DMS 273 (cell line): ENCODE data around the gene SPACA7.
"Not testable (repeated sequence)": the region's sequence is repeated elsewhere in the genome, so short reads cannot be mapped to it uniquely, and the experiment has no call there.

ENCODE experiments used
- DNase-seq: peaks from one replicate; lab custom pipeline; 2025; ENCODE audit not compliant: unreplicated experiment; lab: John Stamatoyannopoulos, UW

SPACA7 gene

DNA sequence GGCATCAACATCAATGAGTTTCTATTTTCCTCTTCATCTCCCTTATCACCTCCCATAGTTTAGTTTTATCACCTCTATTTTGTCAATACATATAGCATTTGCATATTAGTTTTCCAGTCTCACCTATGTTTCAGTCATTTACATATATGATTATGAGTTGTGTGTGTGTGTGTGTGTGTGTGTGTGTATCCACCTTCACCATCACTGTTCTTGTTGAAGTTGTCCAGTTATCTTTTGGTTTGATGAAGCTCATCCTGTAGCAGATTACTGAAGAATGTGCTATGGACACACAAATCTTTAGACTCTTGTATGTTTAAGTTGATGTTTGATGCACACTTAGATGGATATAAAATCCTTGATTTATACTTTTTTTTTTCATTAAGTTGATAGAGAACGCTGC, 40.5 kb downstream of the SPACA7 start:
- DNase-seq, result no peak

DNA sequence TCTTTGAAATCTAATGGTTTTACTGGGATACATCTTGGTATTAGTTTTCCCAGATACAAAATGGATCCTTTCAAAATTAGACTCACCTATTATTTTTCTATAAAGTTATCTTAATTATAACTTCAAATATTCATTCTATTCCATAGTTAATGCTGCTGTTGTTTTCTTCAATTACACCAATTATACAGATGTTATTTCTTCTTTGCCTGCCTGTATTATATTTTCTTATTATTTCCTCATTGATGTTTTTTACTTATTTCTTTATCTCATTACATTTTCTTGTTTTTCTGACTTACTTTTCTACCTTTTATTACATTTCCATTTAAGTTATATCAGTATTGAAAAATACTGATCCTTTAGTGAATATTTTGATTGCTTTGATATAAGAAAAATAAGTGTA, 40.9 kb downstream of the SPACA7 start:
- DNase-seq, result no peak

DNA sequence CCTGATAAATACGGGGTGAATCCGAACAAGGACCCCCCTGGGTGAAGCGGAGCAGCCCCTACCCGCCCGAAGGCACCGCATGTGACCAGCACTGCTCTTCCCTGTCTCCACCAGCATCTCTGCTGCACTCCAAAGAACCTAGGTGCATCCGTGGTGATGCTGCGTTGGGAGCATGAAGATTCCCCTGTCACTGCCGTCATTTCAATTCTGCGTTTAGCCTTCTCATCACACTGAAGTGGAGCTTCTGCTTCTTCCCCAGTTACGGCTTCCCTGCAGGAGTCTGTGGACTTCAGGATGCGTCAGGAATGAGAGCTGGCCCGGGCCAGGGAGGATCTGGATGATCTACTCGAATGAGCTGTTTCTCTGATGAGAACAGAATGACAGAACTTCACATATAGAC, 47.9 kb downstream of the SPACA7 start:
- DNase-seq, result no peak

DNA sequence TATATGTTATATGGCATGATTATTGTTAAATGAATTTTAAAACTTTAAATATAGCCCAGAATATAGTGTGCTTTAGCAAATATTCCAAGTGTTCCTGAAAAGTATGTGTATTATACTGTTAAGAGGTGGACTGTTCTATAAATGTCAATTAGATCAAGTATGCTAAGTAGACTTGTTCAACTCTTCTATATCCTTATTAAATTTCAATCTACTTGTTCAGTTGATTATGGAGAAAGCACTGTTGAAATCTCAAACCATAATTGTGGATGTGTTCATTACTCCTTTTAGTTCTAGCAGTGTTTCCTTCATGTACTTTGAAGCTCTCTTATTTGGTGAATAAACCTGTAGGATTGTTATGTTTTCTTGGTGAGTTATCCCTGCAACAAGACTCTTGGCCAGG, 52.5 kb downstream of the SPACA7 start:
- no peak for DNase-seq

DNA sequence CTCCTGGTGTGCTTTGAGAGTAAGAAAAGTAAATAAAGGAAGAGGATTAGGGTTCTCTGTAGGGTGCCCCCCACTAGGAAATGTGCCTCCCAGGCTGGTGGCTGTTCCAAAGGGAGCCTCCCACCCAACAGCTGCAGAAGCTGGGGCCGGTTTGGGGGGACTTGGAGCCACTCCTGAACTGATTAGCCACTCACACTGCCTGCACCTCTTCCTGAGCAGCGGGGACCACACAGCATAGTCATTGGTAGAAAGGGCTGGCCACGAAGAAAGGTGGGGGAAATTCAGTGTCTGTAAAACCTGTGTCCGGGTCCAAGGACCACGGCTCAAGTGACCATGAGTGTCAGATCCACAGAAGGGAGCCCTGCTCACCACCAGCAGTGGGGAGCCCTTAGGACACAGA, 55.6 kb downstream of the SPACA7 start:
- no peak for DNase-seq

DNA sequence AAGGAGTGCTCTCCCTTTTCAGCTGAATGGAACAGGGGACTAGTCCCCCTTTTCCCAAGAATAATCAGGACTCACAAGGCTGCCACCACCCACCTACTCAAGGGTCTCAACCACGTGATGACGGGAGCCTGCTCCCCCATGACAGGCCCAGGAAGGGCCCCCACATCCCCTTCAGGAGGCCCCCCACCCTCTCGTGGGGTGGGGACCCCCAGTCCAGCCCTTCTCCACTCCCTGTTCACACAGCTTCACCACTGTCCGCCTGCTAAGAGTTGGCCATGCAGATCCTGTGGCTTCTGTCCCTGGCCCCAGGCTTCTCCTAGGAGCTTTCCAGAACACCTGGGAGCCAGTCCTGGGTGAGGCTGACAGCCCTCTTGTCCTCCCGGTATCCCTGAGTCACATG, 56.6 kb downstream of the SPACA7 start:
- not testable (repeated sequence) for DNase-seq

DNA sequence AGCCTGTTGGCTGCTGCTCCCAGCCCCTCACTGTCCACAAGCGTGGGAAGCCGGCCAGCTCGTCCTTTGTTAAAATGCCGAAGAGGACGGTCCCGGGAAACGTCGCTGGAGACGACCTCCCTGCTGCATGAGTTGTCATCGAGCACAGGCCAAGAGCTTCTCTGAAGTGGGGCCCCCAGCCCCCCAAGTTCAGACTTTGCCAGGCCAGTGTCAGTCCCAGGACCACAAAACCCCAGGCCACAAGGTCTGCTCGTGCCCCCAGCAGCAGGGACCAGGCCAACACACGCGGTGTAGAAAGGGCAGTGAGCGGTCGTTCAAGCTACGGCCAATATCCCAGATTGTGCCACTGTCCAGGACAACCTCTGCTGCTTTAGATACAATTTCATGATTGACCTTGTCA, 57.4 kb downstream of the SPACA7 start:
- DNase-seq, result not testable (repeated sequence)

DNA sequence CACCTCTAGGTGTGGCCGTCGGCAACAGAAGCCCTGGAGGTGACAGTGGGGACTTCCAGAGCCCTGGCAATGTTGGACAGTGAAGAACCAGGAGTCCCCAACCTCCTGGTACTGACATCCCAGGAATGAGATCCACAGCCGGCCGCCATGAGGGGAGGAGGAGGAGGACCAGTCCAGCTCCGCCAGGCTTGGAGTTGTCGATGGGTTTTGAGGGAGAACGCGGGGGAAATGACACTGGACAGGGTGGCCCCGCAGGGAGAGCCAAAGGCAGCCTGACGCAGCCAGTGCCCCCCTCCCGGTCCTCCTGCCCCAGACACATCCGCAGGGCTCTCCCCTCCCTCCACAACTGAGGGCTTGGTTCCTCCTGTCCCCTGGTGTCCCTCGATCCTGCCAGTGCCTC, 57.9 kb downstream of the SPACA7 start:
- no peak for DNase-seq

DNA sequence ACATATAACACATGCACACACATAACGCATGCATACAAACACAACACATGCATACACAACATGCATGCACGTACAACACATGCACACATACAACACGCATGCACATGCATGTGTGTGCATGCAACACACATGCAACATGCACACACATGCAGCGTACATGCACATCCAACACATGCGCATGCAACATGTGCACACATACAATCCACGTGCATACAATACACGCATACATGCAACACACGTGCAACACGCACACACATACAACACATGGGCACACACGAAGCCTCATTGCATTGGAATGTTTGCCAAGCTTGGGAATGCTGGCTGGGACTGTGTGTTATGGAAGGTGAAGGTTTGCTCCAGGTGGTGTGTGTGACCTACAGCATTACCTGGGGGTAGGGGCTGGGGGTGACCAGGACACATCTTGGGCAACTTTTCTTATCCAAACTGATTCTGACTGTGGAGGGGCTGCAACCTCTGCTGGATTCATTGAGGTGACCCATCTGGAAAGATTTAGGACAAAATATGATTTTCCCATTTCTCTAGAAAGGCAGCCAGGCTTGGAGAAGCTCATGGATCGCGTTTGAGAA, 58.9 kb downstream of the SPACA7 start:
- no peak for DNase-seq

DNA sequence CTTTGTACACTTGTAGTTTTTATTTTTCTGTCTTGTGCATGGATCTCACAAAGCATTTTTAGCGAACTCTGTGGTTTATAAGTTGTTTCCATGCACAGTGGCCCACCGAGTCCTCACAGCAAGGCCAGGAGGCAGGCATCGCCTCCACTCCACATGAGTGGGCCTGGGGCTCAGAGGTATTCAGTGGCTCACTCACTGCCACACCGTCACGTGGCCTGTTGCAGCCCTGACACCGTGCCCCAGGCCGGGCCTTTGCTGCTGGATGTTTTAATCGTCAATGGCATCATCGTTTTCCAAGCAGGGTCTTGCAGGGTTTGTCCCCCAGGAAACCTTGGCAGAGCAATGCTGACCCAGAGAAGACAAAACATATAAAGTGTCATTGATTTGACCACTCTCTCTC, 59.8 kb downstream of the SPACA7 start:
- DNase-seq, result no peak

DNA sequence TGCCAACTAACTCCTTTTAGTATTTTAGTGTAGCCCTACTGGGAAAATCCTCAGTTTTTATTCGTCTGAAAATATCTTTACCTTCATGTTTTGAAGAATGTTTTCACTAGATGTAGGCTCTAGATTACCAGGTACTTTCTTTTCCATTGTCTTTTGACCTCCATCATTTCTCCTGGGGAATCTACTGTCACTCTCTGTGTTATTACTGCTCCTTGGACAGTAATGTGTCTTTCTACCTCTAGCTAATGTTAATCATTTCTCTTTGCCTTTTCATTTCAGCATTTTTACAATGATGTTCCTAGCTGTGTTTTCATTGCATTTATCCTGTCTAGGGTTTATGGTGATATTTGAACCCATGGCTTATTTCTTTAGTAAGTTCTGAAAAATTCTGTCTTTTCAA, 61.9 kb downstream of the SPACA7 start:
- DNase-seq, result no peak

DNA sequence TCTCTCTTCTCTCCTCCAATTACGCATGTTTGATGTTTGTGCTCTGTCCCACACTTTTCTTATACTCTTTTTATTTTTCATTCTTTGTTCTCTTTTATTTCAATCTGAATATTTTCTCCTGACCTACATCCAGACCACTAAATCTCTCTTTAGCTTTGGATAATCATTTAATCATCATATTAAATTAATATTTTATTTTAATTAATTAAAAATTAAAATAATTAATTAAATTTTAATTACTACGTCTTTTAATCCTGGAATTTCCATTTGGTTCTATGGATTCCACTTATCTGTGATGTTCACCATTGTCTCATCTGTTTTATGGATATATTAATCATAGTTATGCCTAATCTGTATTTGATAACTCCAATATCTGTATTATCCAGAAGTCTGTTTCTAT, 62.4 kb downstream of the SPACA7 start:
- no peak for DNase-seq

DNA sequence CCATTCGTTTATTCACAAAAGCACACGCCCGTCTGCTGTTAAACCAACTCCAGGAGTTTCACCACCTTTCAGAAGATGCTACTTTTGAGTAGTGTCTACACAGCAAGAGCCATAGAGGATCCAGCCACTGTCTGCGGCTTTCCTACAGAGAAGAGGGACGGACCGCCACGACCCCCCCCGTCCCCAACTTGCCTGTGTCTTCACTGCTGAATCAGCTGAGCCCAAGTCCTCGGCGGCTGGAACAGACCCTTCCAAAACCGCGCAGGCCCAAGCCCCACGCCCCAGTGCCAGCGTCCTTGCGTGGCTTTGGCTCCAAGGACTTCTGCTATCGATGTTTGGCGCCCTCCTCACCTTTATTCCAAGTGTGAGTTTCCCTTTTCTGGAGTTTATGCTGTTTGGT, 65.1 kb downstream of the SPACA7 start:
- DNase-seq, result no peak

DNA sequence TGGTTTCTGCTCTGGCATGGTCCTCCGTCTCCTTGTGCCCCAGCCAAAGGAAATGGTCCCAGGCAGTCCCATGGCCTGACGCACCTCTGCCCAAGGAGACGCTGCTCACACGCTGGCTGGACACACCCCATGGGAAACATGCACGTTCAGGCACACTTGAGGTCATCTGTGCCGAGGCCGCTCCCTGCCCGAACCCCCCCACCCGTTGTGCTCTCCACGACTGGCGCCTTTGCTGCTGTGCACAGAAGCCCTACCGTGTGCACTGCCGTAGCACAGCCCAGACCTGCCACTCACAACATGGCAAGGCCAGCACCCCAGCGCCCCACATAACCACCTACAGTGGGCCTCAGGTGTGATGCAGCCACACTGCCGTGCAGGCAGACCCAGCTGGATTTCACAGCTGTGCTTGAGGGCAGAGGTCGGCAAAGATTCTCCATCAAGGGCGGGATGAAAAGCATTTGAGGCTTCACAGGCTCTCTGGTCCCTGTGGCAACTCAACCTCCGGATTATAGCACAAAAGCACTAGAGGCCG, 65.7 kb downstream of the SPACA7 start:
- no peak for DNase-seq

DNA sequence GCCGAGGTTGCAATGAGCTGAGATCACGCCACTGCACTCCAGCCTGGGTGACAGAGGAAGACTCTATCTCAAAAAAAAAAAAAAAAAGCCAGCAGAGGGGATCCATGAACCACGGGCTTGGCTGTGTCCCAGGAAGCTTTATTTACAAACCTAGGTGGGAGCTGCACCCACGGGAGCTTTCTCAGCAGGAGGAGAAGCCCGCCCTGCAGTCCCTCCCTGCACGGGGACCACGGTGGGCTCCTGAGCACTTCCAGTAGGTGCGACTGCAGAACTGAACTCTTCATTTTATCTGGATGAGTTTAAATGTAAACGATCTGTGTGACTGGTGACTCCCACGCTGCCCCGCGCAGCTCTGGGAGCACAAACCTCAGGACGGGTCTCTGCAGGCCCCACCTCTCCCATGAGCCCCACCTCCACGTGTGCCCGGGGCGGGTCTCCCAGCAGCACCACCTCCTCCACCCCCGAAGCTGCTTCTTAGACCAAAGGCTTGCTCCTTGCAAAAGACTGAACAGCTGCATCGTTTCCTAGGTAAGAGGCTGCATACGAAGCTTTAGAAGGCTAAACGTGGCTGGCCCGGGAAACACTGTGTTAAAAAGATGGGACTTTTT, 66.4 kb downstream of the SPACA7 start:
- DNase-seq, result peak; percentile 16

DNA sequence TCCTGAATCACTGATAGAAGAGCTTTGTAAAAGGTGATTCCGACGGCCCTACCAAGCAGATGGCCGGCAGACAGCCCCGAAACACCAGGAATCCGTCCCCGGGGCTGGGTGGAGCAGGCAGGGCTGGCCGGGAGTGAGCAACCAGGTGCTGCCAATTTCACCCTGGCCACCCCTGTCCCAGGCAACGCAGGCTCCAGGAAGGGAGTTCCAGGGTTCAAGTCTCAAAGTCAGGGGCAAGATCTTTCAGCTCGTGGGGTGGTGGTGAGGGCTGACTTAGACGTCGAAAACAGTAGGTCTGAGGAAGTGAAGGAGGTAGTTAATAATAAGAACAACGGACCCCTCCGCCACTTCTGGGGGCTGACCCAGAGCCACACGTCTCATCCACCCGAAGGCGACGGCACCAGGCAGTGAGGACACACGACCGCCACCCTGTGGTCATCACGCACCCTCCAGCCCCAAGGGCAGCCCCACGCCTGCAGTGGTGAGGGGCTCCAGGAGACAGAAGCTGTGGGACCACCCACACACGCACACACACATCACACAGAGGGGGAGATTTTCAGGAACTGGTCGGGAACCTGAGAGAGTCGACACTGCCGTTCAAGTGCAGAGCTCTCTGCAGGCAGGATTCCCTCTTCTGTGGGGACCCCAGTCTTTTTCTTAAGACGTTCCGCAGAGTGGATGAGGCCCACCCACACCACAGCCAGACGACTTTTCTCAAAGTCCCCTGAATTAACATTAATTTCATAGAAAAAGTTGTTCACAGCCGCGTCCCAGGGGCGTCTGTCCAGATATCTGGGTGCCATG, 67.2 kb downstream of the SPACA7 start:
- peak; percentile 42 for DNase-seq

DNA sequence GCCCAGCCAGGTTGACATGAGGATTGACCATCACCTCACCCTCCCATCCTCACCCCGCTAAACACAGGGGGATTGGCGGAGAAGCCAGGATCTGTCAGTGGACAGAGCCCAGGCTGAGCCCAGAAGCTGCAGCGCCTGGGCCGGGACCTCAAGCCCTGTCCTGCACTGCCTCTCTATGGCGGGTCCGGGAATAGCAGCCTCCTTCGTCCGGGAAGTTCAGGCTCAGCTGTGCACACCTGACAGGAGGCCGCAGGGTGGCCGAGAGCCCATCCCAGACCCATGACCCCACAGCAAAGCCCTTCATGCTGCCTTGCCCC, 67.8 kb downstream of the SPACA7 start:
- peak; percentile 75 for DNase-seq

DNA sequence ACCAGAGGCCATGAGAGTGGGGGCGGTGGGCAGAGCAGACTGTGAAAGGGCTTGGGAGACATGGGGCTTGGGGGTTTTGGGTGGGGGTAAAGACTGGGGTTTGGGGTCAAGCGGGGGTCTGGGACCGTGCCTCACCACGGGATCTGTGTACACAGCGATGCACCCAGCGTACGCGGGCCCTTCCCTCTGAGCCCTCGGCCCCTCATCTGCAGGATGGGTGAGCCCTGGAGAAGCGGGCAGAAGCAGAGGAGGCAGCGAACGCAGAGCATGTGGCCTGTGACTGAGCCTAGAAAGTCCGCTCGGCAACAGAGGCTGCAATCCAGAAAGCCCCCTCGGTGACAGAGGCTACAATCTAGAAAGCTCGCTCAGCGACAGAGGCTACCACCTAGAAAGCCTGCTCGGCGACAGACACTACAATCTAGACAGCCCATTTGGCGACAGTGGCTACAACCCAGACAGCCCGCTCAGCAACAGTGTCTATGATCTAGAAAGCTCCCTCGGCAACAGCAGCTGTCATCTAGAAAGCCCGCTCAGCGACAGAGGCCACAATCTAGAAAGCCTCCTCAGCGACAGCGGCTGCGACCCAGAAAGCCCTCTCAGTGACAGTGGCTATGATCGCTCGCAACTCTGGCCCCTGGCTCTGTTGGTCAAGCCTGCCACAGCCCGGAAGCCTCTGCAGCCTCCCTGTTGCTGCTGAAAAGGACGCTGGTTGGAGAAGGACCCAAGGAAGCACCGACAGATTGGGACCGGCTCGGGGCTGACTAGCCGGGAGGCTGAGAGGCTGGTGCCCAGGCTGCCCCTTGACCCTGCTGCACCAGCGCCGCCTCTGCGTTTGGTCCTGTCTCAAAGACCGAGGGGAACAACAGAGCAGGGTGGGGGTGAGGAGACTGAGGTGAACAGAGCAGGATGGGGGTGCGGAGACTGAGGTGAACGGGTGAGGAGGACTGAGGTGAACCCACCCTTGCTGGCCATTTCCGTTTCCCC, 68.6 kb downstream of the SPACA7 start:
- DNase-seq, result no peak

DNA sequence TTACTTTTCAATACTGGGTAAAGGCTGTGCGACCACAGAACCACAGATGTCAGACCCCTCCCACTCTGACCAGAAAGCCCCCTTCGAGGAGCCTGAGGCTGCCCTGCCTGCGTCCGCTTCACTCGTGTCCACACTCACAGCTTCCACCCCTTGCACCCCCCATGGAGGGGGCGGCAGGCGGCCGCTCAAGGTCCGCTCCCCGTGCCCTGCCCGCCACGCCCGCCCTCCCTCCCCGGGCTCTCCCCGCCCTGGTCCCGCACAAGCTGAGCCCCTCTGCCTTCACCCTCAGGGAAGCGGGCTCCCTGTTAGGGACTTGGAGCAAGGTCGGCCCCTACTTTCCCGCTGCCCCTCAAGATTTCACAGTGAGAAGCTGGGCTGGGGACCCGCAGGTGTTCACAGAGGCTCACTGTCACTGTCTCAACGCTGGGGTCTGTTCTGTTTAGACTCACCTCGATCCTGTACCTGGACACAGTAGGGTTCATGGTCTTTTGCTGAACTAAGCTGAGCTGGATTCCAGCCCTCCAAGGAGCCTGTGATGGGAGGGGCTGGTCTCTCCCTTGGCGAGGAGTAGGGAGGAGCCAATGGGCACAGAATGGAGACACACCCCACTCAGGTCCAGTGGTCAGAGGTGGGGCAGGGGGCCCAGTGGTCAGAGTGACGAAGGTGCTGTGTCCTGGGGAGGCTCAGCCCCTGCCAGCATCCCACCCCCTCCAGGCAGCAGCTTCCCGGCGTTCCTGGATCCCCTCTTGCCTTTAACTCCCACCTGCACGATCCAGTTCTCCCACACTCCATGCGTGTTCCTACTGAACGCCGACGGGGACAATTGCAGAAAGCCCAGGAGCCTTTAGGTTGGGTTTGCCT, 69.5 kb downstream of the SPACA7 start:
- peak; percentile 2 for DNase-seq

DNA sequence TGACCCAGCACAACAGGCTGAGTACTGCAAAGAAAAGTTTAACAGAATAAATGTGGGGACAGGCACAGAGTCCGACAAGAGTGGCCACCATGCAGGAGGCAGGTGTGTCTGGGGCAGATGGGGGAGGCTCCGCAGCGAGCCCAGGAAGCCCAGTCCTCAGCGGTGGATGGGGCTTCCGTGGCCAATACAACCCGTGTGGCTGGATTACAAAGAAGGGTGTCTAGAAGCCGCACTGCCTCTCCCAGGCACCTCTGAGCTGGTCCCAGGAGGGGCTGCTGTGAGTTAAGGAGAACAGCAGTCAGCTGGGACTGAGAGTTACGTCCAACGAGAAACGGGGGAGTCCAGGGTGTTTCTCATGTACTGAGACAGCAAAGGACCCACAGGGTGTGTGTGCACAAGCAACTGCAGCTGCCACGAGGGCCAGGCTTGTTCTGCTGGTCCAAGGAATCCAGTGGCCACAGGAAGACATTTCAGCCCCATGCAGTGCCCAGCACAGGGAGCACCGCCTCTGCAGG, 70.2 kb downstream of the SPACA7 start:
- no peak for DNase-seq
